AG04450 (cell line): ENCODE results near the gene DBP. TPM values are rescaled to one million over a fixed set of nuclear protein-coding genes. Genes with fewer than 3 reads are reported as not detected.
"Not testable (repeated sequence)": the region's sequence is repeated elsewhere in the genome, so short reads cannot be mapped to it uniquely, and the experiment has no call there.

Experiments
- CTCF ChIA-PET: fragments of 300-600, 350-600 bp; formaldehyde crosslinking; extraction: SDS; loops from one replicate; lab custom pipeline; 2022; ENCODE audit warnings: antibody characterized with exemption, inconsistent platforms; lab: Charles Lee
- POLR2A ChIA-PET: fragments of 350-600 bp; formaldehyde crosslinking; extraction: SDS; loops from one replicate; lab custom pipeline; 2021; ENCODE audit warnings: antibody characterized with exemption, inconsistent platforms; lab: Yijun Ruan, JAX
- DNase-seq: peaks from one replicate; pipeline ENCODE4 v3.0.0-alpha.2; 2011; ENCODE audit warnings: low read depth, low spot score
- H3K27ac ChIP-seq: one replicate; pipeline ENCODE4 v1.5.1; 2012; ENCODE audit warnings: low read depth, low read length, control low read depth
- H3K27me3 ChIP-seq: one replicate; pipeline ENCODE4 v1.6.0; 2012; ENCODE audit warnings: low read length; ENCODE audit not compliant: control insufficient read depth, insufficient read depth
- H3K4me3 ChIP-seq: 2 replicates; pipeline ENCODE4 v1.5.1; 2011; ENCODE audit warnings: mild to moderate bottlenecking, low read depth, low read length, control low read depth
- H3K9me3 ChIP-seq: 2 replicates; pipeline ENCODE4 v1.5.1; 2012; ENCODE audit warnings: low read length; ENCODE audit not compliant: control insufficient read depth, insufficient read depth
- CTCF ChIP-seq: IDR thresholded peaks from 2 replicates; pipeline ENCODE4 v1.5.1; 2011; ENCODE audit warnings: low read depth, low read length, control low read depth, inconsistent platforms
- polyA plus RNA-seq: library from polyadenylated mRNA; depleted of rRNA; stranded (reverse); fragments of >200 nt; gene quantifications from 2 replicates; pipeline ENCODE4 v1.2.3, GENCODE V29; 2011

Gene DBP
- polyA plus RNA-seq, 1 experiment, result 4.0 TPM

DNA sequence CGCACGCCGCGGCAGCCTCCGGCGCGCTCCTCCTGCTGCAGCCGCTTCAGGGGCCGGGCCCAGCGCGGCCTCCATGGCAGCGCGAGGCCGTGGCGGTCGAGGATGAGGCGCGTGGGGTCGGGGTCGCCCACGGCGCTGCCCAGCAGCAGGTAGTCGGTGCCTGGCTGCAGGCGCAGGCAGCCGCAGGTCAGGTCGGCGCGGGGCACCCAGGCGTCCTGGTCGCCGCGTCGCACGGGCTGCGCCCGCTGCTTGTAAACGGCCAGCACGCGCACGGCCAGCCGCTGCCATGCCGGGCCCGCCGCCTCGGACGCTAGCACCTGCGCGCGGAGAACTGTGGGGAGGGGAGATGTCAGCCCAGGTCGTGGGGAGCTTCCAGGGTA lies 24.5 kb upstream of the DBP start:
- Histone ChIP-seq H3K27me3 (no peaks in the 10 kb centered on the region), H3K4me3 (no peak overlapping the region), H3K27ac (no peak overlapping the region), H3K9me3 (no peaks in the 10 kb centered on the region)
- CTCF ChIA-PET, result interaction anchor here (1.0 kb wide), 1 partner anchor 14 kb away, joined by 3 read pairs; no protein-coding TSS in a partner anchor
- TF ChIP-seq CTCF, result no peak
- POLR2A ChIA-PET, result no interaction called here
- no peak for DNase-seq

- Histone ChIP-seq H3K27me3 (no peaks in the 10 kb centered on the region), H3K9me3 (no peaks in the 10 kb centered on the region), H3K4me3 (no peak overlapping the region), H3K27ac (no peak overlapping the region)
- ChIA-PET POLR2A (no interaction called here), CTCF (interaction anchor here (1.0 kb wide), 1 partner anchor 15 kb away, joined by 3 read pairs; no protein-coding TSS in a partner anchor)
- DNase-seq, result no peak
- no peak for TF ChIP-seq CTCF
These were observed 23.9 kb upstream of the DBP start for GRCh38 chr19:48660852-48661710.

DNA sequence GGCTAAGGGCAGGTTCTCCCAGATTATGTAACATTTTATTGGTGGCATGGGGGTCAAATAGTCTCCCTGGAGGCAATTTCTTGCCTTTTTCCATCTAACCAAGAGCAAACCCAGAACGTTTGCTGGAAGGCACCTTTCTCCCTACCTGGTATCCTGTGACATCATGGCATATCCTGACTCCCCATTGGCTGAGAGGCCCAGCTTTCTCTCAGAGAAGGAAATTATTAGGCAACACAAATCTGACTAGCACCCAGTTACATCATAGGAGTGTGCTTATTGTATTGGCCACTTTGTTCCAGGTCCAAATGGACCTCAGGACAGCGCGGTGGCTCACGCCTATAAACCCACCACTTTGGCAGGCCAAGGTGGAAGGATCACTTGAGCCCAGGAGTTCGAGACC lies 22.6 kb upstream of the DBP start:
- no peak for DNase-seq

DNA sequence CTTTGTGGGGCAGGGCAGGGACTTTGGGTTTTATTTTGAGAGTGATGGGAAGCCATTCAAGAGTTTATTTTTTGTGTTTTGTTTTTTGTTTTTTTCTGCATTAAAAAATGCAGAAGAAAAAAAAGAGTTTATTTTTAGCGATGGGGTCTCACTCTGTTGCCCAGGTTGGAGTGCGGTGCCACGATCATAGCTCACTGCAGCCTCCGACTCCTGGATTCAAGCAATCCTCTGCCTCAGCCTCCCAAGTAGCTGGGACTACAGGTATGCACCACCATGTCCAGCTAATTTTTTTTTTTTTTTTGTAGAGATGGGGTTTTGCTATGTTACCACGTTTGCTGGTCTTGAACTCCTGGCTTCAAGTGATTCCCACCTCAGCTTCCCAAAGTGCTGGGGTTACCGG lies 21.3 kb upstream of the DBP start:
- H3K27me3 ChIP-seq, result no peaks in the 10 kb centered on the region
- no peak overlapping the region for H3K27ac ChIP-seq
- no peak for DNase-seq
- no peaks in the 10 kb centered on the region for H3K9me3 ChIP-seq
- no peak overlapping the region for H3K4me3 ChIP-seq
- ChIA-PET POLR2A (interaction anchor here (0.6 kb wide), 1 partner anchor 101 kb away, joined by 3 read pairs; no protein-coding TSS in a partner anchor), CTCF (interaction anchor here (2.2 kb wide), 1 partner anchor 17 kb away, joined by 5 read pairs; no protein-coding TSS in a partner anchor)
- TF ChIP-seq CTCF, result no peak

More for the DNA sequence above, 22.6 kb upstream of the DBP start:
- H3K27me3 ChIP-seq, result no peaks in the 10 kb centered on the region
- POLR2A ChIA-PET, result no interaction called here
- H3K27ac ChIP-seq, result no peak overlapping the region
- CTCF ChIA-PET, result no interaction called here
- no peak overlapping the region for H3K4me3 ChIP-seq
- H3K9me3 ChIP-seq, result no peaks in the 10 kb centered on the region
- TF ChIP-seq CTCF, result no peak

DNA sequence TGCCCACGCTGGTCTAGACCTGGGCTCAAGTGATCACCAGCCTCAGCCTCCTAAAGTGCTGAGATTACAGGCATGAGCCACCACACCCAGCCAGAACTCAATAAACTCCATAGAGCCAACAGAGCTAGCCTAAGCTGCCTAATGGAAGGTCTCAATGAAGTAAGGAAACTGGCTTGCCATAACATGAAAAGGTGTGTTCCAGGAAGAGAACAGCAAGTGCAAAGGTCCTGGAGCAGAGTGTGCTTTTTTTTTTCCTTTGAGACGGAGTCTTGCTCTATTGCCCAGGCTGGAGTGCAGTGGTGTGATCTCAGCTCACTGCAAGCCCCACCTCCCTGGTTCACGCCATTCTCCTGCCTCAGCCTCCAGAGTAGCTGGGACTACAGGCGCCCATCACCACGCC lies 20.6 kb upstream of the DBP start:
- H3K4me3 ChIP-seq, H3K27me3 ChIP-seq, DNase-seq, H3K9me3 ChIP-seq, H3K27ac ChIP-seq: not testable (repeated sequence)
- CTCF ChIA-PET, result interaction anchor here (2.2 to 2.4 kb wide), 2 partner anchors 12 to 17 kb away, joined by 5 to 7 read pairs; partner anchors contain the start of gene CA11
- POLR2A ChIA-PET, result interaction anchor here (0.6 to 1.1 kb wide), 2 partner anchors 21 to 39 kb away, joined by 3 to 5 read pairs; partner anchors contain the start of genes RPL18 and SPHK2
